NCI-H2029 (cell line): ENCODE data around the gene CCDC85B.
A peak's percentile ranks its signal among the peaks of the same experiment; 100 is the strongest.
"Not testable (repeated sequence)": the region's sequence is repeated elsewhere in the genome, so short reads cannot be mapped to it uniquely, and the experiment has no call there.

Experiments used
- DNase-seq: peaks from one replicate; lab custom pipeline; 2025; lab: John Stamatoyannopoulos, UW

CCDC85B gene

GRCh38 chr11:65887723-65888162 lies 2.7 kb upstream of the CCDC85B start:
- DNase-seq: no peak

- DNase-seq: peak; percentile 93
Measured at GRCh38 chr11:65888163-65888814, 2.2 kb upstream of the CCDC85B start, which contains the start of gene FIBP. Gene FIBP (minus strand): TSS chr11:65888471. CDS start chr11:65888418, 53 bp downstream.

DNA sequence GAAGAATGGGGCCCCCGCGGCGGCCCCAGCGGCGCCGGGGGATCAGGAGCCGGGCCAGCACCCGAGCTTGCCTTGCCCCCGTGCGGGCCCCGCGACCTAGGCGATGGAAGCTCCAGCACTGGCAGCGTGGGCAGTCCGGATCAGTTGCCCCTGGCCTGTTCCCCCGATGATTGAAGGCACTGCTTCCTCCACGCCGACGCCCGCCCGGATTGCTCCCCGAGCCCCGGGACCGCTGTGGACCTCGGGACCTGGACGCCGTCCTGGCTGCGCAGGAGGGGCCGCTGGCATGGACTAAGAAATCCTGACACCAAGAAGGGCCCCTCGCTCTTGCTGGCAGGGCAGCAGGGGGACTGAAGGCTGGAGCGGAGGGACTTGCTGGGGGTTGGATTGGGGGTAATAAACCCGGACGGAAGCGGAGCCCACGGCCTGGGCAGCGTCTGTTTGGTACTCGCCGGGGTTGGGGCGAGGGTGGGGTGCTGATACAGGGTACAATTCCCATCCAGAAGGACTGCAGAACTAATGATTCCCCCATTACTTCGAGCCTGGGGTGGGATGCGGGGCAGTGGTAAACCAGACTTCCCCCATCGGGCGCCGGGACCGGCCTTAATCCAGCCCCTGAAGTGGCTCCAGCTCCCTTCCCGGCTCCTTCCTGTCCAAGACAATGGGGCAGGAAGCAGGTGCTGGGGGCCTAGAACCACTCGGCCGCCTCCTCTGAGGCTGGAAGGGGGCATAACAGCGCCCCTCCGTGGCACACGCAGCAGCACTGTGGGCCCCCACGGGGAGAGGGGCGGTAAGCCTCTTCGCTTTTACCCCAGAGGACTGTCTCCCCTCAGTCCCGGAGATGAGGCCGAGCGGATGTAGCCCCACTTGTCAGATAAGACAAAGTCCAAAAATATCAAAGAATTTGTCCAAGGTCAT lies 1.0 kb downstream of the CCDC85B start:
- DNase-seq: peak; percentile 36

GRCh38 chr11:65892137-65892540 lies 1.7 kb downstream of the CCDC85B start:
- DNase-seq: not testable (repeated sequence)

GRCh38 chr11:65892661-65893317 lies 2.3 kb downstream of the CCDC85B start:
- no peak for DNase-seq

DNA sequence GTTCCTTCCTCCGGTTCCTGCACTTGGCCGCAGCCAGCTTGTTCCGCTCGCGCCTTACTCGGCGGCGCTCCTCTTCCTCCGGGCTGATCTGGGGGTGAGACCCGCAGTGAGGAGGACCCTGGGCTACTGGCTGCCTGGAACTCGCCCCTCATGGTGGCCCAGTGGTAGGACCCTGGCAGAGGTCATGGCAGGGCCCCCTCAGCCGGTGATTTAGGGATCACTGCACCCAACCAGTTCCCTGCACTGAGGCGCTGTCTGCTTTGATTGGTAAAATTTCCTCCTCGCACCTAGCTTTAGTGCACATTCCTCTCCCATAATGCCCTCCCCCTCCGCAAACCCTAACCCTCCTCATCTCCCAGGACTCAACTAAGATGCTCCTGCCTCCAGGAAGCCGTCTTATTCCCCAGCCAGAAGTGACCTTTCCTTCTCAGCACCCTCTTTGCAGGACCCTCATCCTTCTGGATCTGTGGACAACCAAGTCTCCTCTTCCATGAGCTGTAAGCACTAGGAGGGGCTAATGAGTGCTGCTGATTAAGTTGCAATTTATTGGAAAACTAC lies 3.6 kb downstream of the CCDC85B start:
- no peak for DNase-seq

DNA sequence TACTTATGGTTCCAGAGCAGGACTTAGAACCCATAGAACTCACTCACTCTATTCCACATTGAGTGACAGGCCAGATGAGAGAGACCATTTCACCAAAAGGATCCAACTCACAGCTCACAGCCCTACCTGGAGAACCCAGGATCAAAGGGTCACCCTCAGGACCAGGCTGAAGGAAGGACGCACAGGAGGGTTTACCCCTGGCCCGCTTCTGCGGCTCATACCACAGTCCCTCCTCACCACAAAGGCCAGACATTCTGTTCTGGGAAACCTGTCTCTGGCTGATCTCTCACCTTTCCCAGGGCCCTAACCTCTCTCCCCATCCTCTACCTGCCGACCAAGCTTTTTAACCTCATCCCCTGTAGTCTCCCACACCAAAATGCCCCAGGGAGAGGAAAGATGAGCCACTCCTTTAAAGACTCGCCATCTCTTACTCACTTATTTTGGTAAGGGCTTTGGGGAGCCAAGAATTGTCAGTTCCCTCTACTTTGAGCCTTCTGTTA lies 5.1 kb downstream of the CCDC85B start:
- DNase-seq: no peak

GRCh38 chr11:65896034-65896999 lies 5.8 kb downstream of the CCDC85B start:
- DNase-seq: no peak

GRCh38 chr11:65897020-65897471 lies 6.6 kb downstream of the CCDC85B start:
- no peak for DNase-seq

DNA sequence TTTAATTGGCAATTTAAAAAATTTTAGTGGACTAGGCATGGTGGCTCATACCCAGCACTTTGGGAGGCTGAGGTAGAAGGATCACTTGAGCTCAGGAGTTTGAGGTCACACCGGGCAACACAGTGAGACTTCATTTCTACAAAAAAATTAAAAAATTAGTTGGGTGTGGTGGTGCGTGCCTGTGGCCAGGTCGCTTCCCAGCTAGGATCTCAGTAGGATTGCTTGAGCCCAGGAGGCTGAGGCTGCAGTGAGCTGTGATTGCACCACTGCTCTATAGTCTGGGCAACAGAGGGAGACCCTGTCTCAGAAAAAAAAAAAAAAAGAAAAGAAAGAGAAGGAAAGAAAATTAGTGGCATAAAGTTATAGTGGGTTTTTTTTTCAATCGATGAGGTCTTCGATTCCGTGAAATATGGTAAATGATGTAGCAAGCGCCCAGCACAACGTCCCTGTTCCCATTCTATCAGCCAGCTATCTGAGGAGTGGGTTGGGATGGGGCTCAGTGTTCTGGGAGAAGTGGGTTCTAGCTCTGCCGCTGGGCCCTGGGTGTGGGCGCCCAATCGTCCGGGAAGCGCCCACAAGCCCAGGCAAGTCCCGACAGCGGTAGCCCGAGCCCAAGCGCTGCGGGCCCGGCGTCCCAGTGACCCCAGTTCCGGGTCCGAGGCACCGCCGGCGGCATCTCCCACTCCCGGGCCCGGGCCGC lies 8.3 kb downstream of the CCDC85B start:
- no peak for DNase-seq

- DNase-seq: no peak
Measured at GRCh38 chr11:65899356-65900124, 9.1 kb downstream of the CCDC85B start.

GRCh38 chr11:65900125-65900898 lies 9.8 kb downstream of the CCDC85B start, which contains the start of gene FOSL1:
Gene FOSL1 (minus strand): TSS chr11:65900388. CDS start chr11:65900339, 49 bp downstream.
- DNase-seq: peak; percentile 45

DNA sequence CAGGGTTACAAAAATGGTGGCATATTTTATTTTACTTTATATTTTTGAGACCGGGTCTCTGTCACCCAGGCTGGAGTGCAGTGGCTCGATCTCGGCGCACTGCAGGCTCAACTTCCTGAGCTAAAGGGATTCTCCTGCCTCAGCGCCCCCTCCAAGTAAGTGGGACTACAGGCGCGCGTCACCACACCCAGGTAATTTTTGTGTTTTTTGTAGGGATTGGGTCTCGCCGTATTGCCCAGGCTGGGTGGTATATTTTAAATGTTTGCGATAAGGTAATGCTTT lies 10.4 kb downstream of the CCDC85B start:
- DNase-seq: no peak

- no peak for DNase-seq
Measured at GRCh38 chr11:65903068-65903481, 12.6 kb downstream of the CCDC85B start.

DNA sequence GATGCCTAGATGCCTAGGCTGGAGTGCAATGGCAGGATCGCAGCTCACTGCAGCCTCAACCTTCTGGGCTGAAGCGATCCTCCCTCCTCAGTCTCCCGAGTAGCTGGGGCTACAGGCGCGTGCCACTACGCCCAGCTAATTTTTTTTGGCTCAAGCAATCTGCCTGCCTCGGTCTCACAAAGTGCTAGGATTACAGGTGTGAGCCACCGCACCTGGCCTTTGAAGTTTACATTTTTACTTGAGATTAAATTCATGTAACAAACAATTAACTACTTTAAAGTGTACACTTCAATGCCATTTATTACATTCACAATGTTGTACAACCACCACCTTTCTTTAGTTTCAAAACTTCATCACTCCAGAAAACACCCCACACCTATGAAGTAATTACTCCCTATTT lies 13.2 kb downstream of the CCDC85B start:
- no peak for DNase-seq

- DNase-seq: no peak
Measured at GRCh38 chr11:65906602-65907001, 16.1 kb downstream of the CCDC85B start.

DNA sequence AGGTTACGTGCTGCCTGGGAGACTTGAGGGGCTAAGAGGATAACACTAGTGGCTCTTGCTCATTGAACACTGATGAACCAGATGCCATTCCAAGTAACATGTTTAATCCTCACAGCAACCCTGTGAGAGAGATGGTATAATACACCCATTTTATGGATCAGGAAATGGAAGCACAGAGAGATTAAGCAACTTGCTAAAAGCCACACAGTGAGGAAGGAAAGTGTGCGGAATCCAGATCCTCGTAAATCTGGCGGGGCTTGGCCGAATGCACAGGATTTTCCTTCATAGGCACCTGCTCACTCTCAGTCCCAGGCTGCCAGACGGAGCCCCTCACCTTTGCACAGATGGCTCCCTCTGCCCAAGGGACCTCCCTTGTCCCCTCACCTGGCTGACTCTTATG lies 17.4 kb downstream of the CCDC85B start:
- DNase-seq: no peak

DNA sequence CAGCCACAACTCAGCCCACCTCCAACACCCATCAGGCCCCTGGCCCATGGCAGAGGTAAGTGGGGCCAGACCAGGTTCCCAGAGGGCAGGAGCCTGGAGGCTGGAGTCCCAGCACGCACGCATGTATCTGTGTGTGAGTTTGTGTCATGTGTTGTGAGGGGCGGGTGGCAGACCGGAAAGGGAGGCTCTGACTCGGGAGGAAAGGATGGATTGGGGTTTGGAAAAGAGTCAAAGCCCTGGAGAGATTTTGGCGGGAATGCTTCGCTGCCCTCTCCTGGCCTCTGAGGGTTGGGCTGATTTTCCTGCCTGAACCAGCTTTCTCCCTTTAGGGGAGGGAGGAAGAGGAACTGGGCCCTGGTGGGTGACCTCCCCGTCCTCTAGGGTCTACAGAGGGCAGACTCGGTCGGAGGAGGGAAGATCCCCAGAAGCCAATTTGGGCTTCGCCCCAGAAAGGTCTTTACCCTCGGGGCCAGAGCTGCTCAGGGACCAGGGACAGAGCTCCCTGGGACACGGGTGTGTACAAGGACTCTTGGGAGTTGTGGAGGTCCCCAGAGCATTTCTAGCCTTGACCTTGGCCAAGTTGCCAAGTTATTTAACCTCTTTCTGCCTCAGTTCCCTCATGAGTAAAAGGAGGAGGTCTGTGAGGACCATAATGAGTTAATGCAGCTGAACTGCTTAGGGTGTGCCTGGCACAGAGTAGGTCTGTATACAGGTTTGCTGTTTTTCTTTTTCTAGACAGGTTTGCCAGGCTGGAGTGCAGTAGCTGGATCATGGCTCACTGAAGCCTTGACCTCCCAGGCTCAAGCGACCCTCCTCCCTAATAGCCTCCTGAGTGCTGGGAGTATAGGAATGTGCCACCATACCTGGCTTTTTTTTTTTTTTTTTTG lies 21.5 kb downstream of the CCDC85B start:
- peak; percentile 40 for DNase-seq
